Measurements from ENCODE around the gene WDR7.

- TF ChIP-seq CTCF (IDR thresholded peaks at IDR 0.05; ENCODE audit: low read length) (no peak), EZH2 (optimal IDR thresholded peaks at IDR 0.05; ENCODE audit: low read depth, low read length) (no peak), EZH2phosphoT487 (IDR thresholded peaks at IDR 0.05; ENCODE audit: low read length) (no peak)
Measured at GRCh38 chr18:56835331-56835730, 184.2 kb downstream of the WDR7 start.
